Urothelium cell line (cell line): ENCODE results near the gene RUNDC3A.
A peak's percentile ranks its signal among the peaks of the same experiment; 100 is the strongest.
"Not testable (repeated sequence)": the region's sequence is repeated elsewhere in the genome, so short reads cannot be mapped to it uniquely, and the experiment has no call there.

Experiments
- DNase-seq: peaks from one replicate; pipeline ENCODE4 v3.0.0; 2011; ENCODE audit warnings: low spot score, mixed read lengths
- FAIRE-seq: peaks from 2 replicates; lab custom pipeline; 2011; peaks lifted over from hg19 to GRCh38; lab: Jason Lieb, UNC

The RUNDC3A gene

DNA sequence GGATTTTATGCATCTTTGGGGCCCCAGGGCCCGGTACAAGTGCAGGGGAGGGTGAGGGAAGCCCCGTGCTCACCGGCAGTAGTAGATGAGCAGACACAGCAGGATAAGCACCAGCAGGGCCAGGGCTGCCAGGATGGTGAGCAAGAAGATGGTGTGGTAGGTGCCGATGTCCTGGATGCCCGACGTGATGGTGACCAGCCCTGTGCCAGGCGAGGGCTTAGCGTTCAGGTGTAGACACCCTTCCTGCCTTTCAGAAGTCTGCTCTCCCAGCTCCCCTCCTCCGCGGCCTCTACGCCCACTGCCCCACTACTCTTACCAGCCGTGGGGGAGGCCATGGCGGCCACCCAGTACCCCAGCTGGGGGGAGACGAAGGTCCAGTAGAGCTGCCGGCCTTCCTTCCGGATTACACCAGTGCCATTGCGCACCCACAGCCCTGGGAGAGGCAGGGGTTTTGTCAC is 47.3 kb downstream of the RUNDC3A start:
- FAIRE-seq (no peak), DNase-seq (no peak)

DNA sequence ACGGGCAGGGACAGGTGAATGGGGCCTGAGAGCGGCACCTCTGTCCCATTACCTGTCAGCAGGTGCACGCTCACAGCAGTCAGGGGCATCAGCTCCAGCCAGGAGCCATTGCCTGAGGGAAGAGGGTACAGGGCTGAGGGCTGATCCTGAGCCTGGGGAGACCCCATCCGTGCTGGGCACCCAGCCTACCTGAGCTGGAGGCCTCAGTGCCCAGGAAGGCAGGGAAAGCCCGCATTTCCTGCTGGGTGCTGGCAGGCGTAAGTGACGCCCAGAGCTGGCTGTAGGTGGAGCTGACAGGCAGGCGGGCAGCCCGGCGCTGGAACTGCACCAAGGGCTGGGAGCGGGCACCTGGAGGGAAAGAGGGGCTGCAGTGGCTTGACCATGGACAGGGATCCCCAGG is 47.8 kb downstream of the RUNDC3A start:
- FAIRE-seq = no peak

DNA sequence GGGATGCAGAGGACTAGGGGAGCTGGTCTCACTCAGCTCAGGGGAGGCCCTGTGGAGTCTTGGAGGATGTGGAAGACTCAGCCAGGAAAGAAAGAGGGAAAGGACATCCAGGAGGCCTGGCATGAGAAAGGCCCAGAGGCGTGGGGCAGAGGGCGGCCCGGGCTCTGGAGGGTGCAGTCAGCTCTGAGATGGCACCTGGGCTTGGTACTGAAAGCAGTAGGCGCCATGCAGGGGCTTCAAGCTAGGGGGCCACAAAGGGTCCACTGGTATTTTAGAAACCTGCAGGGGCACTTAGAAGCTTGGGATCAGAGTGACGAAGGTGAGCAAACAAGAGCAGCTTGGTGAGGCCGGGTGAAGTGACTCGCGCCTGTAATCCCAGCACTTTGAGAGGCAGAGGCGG is 49.7 kb downstream of the RUNDC3A start:
- DNase-seq = no peak
- FAIRE-seq = no peak

More for the DNA sequence above, 47.8 kb downstream of the RUNDC3A start:
- no peak for DNase-seq

DNA sequence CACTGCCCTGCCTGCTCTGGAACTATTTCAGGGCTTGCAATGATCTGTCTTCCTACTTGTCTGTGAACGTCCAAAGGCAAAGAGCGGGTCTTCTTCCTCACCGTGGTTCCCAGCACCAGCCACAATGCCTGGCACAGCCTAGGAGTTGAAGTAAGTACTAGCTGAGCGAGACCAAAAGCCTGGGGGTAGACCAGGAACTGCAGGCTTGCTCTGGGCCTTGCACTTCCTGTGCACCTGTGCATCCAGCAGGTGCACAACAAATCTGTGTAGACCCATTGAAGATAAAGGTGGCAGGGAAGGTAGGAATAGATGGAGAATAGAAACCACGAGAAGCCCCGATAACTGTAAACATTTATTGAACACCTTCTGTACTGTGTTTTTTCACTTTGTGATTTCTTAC is 50.6 kb downstream of the RUNDC3A start:
- FAIRE-seq = no peak
- no peak for DNase-seq

GRCh38 chr17:44359458-44360143 is 51.2 kb downstream of the RUNDC3A start:
- no peak for FAIRE-seq
- no peak for DNase-seq

GRCh38 chr17:44360144-44360533 is 51.7 kb downstream of the RUNDC3A start:
- DNase-seq (no peak), FAIRE-seq (no peak)

DNA sequence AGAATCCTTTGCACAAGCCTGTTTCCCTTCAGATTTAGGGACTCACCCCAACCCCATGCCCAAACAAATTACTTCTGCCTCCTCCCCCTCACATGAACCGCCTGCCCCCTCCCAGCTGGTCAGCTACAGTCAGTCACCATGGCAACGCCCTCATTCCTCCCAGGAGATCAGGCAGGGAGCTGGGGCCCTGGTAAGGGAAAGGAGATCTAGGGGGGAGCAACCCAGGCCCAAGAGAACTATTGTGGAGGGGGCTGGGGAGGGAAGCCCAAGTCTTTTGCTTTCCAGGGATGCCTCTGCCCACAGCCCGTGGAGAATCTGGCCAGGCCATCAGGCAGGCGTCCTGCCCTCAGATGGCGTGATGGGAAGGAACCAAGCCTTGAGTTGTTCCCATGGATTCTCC is 52.4 kb downstream of the RUNDC3A start:
- FAIRE-seq (no peak), DNase-seq (peak; percentile 46)

DNA sequence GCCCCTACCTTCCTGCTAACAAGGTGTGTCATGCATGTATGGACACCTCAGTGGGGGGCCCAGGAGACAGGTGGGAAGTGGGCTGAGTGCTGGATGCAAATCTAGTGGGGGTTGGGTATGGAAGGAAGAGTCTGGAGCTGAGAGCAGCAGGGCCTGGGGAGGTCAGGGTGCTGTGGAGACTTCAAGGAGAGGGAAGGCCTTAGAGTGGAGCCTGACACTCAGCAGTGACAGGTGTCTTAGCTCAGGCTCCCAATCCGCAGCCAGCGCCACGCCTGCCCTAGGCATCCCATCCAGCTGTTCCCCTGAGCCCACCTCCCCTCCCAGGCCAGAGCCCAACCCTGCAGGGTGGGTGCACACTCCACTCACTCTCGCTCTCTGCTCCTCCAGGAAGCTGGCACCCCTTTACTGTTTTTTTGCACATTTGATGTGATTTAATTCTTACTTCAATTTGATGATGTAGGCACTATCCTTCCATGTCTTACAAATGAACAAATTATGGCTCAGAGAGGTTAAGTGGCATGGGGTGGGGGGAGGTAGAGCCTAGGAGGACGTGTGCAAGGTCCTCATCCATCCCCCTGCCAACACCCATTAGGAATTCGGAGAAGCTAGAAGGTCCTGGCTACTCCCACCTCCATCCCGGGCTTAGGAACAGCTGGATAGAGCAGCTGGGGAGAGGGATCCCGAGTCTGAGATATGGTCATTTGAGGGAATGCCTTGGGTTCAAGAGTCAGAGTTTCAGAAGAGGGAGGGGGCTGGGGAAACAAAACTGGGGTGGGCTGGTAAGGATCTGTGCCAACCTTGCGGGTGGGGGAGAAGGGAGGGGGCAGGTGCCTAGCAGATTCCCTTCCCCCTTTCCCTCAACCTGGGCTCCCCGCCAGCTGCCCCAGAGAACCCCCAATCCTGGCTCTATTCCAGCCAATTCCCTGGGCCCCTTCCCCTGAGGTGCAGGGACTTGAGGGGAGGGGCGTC is 53.2 kb downstream of the RUNDC3A start:
- DNase-seq (no peak), FAIRE-seq (peak; percentile 75)

DNA sequence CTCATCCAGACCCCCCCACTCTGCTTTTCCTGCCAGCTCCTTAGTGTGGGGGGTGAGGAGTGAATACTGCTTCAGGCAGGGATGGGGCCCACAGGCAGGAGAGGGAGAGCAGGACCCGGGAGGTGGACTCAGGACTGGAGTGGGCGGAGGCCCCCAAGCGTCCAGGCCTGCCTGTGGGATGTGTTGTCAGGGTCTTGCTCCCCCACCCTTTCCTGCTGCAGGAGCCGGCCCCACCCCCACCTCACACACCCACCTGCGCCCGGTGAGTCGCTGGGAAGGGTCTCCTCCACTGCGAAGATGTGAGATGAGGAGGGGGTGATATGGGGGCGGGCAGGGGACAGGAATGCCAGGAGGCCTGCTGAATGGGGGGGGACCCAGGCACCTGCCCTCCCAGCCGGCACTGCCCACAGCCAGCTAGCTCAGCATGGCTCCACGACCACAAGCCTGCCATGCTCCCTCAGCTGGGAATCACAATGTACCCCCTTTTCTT is 54.1 kb downstream of the RUNDC3A start:
- no peak for FAIRE-seq
- DNase-seq = no peak

- no peak for FAIRE-seq
- peak; percentile 52 for DNase-seq
These were observed 54.7 kb downstream of the RUNDC3A start for GRCh38 chr17:44362949-44363612.

GRCh38 chr17:44363613-44364159 is 55.3 kb downstream of the RUNDC3A start, which contains the start of gene FAM171A2:
Gene FAM171A2 (minus strand): TSS chr17:44363853. CDS start chr17:44363714, 139 bp downstream.
- DNase-seq (peak; percentile 92), FAIRE-seq (no peak)

DNA sequence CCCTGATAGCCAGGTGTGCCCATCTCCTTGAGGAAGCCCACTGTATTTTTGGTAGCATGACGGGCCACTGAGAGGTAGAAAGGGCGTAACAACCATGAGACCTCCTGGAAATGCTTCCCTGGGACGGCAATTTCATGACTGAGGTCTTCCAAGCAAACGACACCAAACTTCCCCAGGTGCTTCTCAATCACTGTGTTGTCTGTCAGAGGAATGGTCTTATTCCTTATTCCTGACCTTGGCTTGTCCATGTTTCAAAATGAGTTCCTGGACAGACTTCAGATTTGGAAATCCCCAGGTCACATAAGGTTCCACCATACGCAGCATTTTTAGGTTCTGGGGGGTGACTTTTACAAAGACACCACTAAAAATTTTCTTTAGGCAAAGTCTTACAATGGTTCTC is 56.6 kb downstream of the RUNDC3A start:
- FAIRE-seq, DNase-seq: not testable (repeated sequence)

- FAIRE-seq (no peak), DNase-seq (no peak)
These were observed 59.0 kb downstream of the RUNDC3A start for GRCh38 chr17:44367231-44367979.
